Stimulated activated CD8-positive, alpha-beta memory T cell treated with anti-CD3 and anti-CD28 coated beads, Interleukin-15, amount 100 ng/mL, for 4 hours (primary cell): ENCODE data around the gene TMPRSS6.

Source experiments
- DNase-seq, 2 donors: peaks; one replicate each; pipeline ENCODE4 v3.0.0-alpha.2; 2020; ENCODE audit warnings: low read depth in 2 of 2

The TMPRSS6 gene

GRCh38 chr22:37051391-37052385 is 57.8 kb downstream of the TMPRSS6 start, which contains the start of gene KCTD17:
KCTD17 (plus strand) TSS chr22:37051742; CDS start chr22:37051761, 19 bp downstream.
- peak; percentile 46 to 68 for DNase-seq

DNA sequence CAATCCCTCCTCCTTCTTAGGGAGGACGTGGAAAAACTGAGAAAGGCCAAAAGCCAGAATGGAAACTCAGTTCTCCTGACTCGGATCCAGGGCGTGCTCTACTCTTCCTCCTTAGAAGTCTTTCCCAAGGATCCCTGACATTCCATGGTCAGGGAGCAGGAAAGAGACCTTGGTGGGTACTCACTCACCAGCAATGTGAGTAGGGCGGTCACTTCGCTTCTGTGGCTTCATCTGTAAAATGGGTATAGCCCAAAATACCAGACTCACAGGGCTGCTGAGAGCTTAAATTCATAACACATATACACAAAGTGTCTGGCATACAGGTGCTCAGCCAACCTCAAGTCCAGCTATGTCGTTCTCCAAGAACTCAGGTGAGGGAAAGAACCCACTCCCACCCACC is 58.6 kb downstream of the TMPRSS6 start:
- no peak for DNase-seq

GRCh38 chr22:37049224-37049623 is 60.3 kb downstream of the TMPRSS6 start:
- no peak for DNase-seq

GRCh38 chr22:37048133-37048532 is 61.4 kb downstream of the TMPRSS6 start:
- DNase-seq, result no peak

- DNase-seq, result no peak
Measured at GRCh38 chr22:37047006-37047405, 62.5 kb downstream of the TMPRSS6 start.

DNA sequence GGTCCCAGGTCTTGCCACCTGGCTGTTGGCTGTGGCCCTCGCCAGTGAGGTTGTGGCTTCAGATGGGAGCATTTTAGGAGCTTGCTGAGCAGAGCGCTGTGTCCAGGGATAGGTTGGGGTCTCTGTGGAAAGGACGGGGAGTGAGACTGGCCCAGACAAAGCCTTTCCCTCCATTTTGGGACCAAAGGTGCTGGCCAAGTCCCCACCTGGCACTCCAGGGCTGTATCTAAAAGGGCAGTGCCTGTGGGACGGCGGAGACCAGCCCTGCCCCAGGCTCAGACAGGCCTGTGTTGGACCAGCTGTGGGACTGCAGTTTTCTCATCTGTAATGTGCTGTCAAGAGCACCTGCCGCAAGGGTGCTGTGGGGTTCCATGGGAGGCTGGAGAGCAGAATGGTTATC is 62.9 kb downstream of the TMPRSS6 start:
- DNase-seq, result no peak

GRCh38 chr22:37045958-37046357 is 63.6 kb downstream of the TMPRSS6 start:
- no peak for DNase-seq

DNA sequence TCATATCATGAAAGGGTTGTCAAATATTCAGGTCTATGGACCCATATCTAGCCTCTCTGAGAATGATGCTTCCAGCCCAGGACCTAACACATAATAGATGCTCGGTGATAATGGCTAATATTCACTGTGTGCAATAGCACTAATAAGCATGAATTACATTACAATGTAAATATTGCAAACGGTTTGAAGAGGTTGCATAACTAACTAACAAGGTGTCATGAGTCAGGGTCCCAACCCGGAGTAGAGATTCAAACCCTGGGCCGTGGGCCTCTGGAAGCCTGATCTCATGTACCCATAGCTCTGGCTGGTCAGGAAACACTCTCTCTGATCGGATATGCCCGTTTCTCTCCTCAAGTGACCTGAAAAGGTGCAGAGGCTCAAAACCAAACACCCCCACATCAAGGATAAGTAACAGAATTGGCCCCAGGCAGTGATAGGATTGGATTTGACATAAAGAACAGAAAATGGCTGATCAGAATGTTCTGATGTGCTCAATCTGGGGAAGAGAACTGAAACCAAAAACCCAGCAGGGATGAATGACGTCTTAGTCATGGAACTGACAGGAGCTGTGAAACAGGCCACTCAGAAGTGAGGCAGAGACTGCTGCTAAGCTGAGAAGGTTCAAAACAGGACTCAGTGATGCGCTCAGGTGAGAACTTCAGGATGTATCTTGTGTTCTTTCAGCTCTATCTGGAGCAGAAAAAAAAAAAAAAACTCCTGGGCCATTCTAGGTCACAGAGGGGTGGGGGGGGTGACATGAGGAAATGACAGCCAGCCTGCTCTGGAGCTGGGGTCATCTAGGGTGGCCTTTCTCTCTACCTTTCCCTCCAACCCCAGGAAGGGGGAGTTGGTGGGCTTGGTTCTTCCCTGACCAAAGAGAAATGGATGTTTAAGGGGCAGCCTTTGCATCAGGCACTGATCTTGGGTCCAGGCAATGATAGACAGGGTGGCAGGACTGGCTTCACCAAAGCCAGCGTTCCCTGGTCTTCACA is 64.6 kb downstream of the TMPRSS6 start:
- no peak for DNase-seq

- no peak for DNase-seq
Measured at GRCh38 chr22:37043828-37044538, 65.5 kb downstream of the TMPRSS6 start.

DNA sequence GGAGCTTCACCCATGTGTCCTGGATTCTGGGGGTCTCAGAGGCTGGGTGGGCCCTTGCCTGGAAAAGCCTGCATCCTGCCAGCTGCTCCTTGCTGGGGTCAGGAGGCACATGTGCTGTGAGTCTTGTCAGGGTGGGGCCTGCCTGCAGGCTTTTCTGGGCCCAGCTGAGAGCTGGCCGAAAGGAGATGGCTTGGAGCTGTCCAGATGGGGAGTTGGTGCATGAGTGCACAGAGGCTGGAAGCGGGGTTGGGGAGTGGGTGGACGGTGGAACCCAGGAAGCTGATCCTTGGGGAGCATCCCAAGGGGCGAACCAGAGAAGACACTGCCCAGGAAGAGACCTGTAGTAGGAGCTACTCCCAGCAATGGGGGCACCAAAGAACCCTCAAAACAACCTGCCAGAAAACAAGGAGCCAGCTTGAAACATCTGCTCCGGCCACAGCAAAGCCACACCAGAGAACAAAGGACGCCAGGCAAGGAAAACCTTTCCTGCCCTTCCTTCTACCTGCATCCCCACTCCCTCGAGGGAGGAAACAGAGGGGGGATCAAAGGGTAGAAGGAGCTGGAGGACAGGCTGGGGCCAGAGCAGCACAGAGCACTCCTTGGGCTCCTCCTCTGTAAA is 66.2 kb downstream of the TMPRSS6 start:
- no peak for DNase-seq

DNA sequence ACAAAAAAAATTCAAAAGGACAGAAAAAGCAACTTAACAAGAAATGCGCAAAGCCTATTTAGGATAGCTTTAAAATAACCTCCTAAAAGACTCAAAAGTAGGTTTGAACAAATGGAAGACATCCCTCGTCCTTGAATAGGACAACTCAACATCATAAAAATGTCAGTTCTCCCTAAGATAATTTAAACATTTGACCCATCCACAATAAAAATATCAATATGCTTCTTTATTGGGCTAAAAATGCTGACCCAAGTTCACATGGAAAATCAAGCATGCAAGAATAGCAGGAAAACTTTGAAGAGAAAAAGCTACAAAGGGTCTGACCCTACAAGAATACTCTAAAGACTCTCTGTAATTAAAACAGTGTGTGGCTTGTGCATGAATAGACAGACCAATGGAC is 70.0 kb downstream of the TMPRSS6 start:
- DNase-seq, result no peak

DNA sequence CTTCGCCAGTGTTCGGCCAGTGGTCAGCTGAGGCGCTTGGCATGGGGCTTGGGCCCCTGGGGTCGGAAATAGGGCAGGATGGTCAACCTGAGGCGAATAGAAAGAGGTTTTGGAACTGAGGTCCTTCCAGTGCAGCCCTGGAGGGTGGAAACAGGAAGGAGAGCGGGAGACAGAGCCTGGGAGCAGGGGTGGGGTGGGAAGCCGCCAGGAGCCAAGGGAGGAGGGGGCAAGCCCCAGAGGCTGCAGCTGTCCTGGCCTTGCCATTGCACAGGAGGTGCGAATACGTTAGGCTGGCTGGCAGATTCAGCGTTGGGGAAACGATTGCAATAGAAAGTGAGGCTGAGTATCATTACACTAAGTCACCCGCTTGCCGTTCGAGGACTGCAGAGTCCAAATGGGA is 71.8 kb downstream of the TMPRSS6 start:
- no peak for DNase-seq

DNA sequence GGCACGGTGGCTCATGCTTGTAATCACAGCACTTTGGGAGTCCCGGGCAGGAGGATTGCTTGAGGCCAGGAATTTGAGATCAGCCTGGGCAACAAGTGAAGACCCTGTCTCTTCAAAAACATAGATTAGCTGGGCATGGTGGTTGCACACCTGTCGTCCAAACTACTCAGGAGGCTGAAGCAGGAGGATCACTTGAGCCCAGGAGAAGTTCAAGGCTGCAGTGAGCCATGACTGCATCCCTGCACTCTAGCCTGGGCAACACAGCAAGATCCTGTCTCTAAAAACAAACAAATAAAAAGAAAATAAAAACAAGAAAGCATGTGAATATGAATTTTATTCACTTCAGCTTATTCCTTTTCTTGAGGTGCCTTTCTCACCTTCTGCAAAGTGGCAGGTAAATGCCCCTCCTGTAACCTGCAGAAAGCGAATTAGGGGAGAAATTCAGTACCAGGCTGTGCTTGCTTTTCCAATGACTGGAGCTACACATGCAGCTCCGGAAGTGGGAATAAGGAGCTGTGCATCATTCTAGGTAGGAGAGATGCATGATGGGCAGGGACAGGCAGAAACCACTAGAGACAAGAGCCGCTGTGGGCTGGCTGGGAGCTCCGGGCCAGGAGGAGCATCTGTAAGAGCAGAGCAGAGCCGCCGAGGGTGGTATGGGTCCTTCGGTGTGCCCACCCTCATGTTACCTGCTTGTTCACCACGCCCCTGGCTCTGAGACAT is 72.7 kb downstream of the TMPRSS6 start:
- no peak for DNase-seq

GRCh38 chr22:37033605-37034430 is 75.7 kb downstream of the TMPRSS6 start:
- DNase-seq, result no peak

GRCh38 chr22:37032535-37033460 is 76.7 kb downstream of the TMPRSS6 start:
- no peak for DNase-seq

DNA sequence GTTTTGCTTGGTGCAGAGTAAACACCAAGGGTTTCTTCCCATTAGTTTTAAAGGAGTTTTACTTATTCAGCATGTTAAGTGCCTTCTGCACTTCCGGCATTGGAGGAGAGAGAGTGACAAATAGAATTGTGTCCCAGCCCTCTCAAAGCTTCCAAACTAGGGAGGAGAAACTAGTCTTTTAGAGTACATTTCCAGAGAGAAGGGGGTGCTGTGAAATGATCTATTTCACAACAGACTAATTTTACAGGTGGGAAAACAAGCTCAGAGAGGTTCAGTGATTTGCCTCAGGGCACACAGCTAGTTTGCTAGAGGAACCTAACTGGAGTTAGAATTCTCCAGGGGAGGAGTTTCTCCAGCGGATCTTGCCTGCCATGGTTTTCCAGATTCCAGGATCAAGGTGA is 77.4 kb downstream of the TMPRSS6 start:
- DNase-seq, result no peak

DNA sequence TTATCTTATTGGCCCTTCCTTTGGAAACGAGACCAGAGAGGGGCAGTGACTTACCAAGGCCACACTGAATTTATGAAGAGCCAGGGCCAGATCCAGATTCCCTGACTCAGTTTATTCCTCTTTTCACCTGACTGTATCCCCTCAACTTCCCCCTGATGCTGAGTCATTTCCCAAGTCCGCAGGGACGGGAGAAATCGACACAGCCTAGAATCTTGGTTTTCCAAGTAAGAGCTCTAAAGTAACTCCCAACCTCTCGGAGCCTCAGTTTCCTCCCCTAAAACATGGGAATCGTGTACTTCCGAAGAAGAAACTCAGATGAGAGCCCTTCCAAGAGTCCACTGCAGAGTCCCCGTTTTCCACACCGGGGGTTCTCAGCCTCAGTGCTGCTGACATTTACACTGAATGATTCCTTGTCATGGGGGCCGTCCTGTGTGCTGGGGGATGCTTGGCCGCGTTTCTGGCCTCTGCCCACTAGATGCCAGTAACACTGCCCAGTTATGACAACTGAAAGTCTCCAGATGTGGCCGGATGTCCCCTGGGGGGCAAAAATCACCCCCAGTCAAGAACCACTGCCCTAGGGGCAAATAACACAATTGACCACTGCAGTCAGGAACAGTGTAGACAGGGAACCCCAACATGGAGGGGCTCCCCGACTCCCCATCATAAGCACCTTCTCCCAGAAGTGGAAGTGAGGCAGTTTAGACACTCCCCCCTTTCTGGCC is 78.8 kb downstream of the TMPRSS6 start:
- DNase-seq, result no peak
